HL-60/S4 (cell line): ENCODE data around the gene PMPCA.

Experiments
- in situ Hi-C: fragments of 300-500 bp; cut with MboI; formaldehyde crosslinking; loops from 2 replicates; pipeline ENCODE4 v1.14.3; 2022; ENCODE audit warnings: low sequenced_read_pairs

The PMPCA gene

DNA sequence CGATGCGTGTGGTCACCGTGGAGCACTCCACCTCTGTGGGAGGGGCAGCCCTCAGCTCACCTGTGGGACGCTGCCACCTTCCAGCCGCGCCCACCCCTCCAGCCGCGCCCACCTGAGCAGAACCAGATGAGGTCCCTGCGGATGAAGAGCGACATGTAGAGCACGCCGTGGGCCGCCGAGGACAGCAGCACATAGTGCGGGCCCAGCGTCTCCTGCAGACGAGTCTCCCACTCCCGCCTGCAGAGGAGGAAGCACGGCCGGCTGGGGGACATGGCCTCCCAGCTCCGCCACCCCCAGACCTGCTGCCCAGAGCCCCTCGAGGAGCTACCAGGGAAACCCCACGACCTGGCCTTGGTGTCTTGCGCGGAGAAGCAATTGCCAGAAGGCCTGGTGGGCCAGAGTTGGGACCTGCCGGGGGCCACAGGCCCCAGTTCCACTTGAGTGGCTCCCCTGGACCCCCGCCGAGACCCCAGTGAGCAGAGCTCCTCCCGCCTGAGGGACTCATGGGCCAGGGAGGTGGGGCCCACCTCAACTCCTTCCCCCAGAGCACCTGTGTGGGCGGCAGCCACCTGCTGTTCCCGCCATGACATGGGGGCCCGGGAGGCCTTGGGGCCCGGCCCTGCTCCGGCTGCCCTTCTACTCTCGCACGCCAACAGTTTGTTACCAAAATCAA lies 22.7 kb downstream of the PMPCA start:
- in situ Hi-C loops = no loop called here

- in situ Hi-C loops = no loop called here
These were observed 23.6 kb downstream of the PMPCA start for GRCh38 chr9:136433849-136434579.

- in situ Hi-C loops = no loop called here
These were observed 24.2 kb downstream of the PMPCA start for GRCh38 chr9:136434580-136435169.

DNA sequence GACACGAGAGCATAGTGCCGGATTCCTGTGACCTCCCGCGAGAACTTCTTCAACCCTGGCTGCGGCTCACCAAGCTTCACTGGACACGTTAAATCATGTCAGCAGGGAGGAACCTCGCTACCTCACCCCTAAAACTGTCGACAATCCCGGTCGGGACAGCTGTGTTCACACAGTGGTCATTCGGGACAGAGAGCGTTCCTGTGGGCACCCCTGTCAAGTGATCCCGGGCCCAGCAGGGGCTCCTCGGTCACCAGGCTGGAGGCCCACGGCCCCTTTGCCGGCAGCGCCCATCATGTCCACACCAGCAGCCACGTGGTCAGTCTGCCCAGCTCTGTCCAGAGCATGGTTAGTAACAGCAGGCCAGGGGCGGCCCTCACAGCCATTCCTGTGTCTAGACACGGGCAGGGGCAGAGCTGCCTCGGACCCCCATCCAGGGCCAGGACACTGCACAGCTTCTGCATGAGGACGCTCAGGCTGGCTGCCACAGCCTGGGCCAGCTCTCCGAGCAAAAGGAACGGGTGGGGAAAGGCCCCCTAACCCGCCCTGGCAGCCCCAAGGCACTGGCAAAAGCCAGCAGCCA lies 25.7 kb downstream of the PMPCA start:
- in situ Hi-C loops = no loop called here

GRCh38 chr9:136437430-136437829 lies 27.0 kb downstream of the PMPCA start:
- in situ Hi-C loops = no loop called here

- in situ Hi-C loops = no loop called here
These were observed 27.5 kb downstream of the PMPCA start for GRCh38 chr9:136437839-136438547.

DNA sequence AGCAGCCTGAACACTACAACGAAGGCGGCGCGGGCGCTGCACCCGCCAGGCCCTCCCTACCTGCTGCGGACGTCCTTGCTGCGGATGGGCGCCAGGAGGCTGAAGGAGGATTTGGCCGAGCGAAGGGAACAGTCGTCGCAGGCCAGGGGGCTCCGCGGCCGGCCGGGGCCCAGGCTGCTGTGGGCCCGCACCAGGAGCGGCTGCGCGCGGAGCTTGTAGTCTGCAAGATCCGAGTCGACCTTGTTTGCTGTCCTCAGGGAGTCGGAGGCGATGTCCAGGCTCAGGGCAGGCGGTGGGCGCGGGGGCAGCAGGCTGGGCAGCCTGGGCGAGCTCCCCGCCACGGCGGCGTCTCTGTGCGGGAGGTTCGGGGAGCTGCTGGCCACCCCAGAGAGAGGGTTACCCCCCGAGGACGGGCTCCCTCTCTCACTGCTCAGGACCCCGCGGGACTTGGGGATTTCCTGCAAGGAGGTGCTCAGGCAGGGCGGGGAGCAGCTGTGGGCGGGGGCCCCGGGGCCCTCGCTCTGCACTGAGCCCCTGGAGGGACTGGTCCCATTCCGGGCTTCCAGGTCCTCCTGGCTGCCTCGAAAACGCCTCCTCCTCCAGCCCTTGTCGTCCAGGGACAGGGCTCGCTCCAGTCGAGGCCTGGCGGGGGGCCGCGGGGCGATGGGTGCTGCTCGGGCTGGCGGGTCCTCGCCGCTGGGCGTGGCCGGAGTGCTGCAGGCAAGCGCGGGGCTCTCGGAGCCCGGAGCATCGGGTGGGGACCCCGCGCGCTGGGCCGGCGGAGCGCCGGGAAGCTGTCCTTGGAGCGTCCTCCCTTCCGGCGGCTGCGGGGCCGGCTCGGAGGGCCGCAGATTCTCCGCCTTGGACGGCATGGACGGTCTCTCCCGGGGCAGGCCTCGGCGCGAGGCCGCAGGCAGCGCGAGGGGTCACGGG lies 28.4 kb downstream of the PMPCA start:
- in situ Hi-C loops = no loop called here

DNA sequence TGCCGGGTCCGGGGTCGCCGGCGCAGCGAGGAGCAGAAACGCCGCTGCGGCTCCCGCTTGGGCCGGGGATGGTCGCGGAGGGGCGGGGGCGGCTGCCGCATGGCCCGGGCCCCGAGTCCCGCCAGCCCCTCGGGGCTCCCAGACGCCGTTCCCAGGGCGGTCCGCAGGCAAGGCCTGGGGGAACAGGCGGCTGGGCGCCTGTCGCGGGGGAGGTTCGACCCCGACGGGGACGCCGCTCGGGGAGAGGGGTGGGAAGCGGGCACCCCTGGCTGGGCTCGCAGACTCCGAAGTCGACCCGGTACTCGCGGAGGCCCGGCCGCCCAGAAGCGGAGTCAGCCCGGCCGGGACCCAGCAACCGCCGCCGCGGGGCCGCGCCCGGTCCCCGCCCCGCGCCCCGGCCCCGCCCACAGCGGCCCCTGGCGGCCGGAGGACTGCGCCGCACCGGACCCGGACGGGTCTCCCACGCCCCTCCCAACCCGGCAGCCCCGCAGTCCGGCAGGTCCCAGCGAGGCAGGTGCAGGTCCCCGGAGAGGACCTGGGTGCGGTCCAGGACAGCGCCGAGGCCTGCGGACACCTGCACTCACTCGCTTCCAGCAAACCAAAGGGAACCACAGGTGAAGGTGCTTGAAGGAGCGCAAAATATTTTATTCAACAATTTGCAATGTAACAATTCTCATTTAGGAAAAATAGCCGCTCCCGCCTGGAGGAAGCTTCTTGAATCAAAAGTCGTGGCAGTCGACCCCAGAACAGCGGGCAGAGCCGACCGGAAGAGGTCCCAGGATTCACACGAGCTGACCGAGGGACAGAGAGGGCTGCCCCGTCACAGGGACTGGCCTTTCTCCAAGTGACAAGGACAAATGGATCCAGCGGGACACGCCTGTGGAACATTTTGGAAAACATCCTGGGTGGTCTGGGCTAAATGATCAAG lies 29.3 kb downstream of the PMPCA start, which contains the start of gene INPP5E:
Gene INPP5E (minus strand): TSS at position 365 of the 928 bp plus-strand sequence. CDS start 426 bp downstream, outside the sequence.
- in situ Hi-C loops = no loop called here

GRCh38 chr9:136441191-136441680 lies 30.8 kb downstream of the PMPCA start:
- in situ Hi-C loops = no loop called here

GRCh38 chr9:136441681-136442245 lies 31.3 kb downstream of the PMPCA start:
- in situ Hi-C loops = no loop called here

GRCh38 chr9:136442265-136442664 lies 31.8 kb downstream of the PMPCA start:
- in situ Hi-C loops = no loop called here

DNA sequence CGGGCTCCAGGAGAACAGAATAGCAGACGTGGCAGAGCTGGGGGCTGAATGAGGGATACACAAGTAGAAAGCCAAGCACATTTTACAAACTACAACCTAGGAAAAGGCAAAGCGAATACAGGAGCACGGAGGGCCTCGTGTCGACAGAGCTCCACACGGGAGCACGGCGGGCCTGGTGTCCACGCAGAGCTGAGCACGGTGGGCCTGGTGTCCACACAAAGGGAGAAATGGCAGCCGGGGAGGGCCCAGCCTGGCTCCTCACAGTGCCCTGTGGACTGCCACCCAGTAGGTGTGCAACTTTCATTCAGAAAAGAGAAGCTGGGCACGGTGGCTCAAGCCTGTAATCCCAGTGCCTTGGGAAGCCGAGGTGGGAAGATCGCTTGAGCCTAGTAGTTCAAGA lies 32.6 kb downstream of the PMPCA start:
- in situ Hi-C loops = no loop called here

GRCh38 chr9:136443687-136444086 lies 33.2 kb downstream of the PMPCA start:
- in situ Hi-C loops = no loop called here

- in situ Hi-C loops = no loop called here
These were observed 33.6 kb downstream of the PMPCA start for GRCh38 chr9:136444102-136444501.

DNA sequence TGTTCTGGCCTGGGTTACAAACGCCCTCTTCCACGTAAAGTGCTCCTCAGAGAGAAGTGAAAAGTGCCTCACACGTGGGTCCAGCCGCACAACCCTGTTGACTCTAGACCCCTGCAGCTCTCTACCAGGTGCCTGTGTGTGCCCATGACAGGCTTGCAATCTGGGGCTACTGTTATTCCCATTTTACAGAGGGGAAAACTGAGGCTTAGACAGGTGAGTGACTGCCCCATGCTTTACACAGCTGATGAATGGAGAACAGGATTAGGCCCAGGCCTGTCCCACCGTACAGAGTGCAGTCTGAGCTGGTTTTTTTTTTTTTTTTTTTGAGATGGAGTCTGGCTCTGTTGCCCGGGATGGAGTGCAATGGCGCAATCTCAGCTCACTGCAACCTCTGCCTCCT lies 35.3 kb downstream of the PMPCA start:
- in situ Hi-C loops = no loop called here

- in situ Hi-C loops = no loop called here
These were observed 36.8 kb downstream of the PMPCA start for GRCh38 chr9:136447173-136447778.

GRCh38 chr9:136448655-136449054 lies 38.2 kb downstream of the PMPCA start:
- in situ Hi-C loops = no loop called here
